SK-N-SH treated with all-trans-retinoic acid at 6 μM for 48 hours (cell line): ENCODE data around the gene EMX2.

Source experiments
- ATAC-seq: fragments of 200-7000 bp; cut with Tn5 transposase; 3 replicates; pipeline ENCODE4 v1.9.1; 2020; ENCODE audit warnings: mild to moderate bottlenecking, moderate library complexity
- BACH2 ChIP-seq: fragments of 250-450 bp; sonication (Bioruptor Pico); IDR thresholded peaks from 2 replicates; pipeline ENCODE4 v1.9.0; 2021; ENCODE audit warnings: mild to moderate bottlenecking, borderline replicate concordance
- CREB5 ChIP-seq: fragments of 250-450 bp; sonication (Bioruptor Pico); IDR thresholded peaks from 2 replicates; pipeline ENCODE4 v1.5.1; 2020; ENCODE audit warnings: low read depth, mild to moderate bottlenecking, moderate library complexity
- CSDC2 ChIP-seq: fragments of 250-450 bp; sonication (Bioruptor Pico); IDR thresholded peaks from 2 replicates; pipeline ENCODE4 v1.5.0; 2020; ENCODE audit warnings: mild to moderate bottlenecking, moderate library complexity
- CSRNP3 ChIP-seq: fragments of 250-450 bp; sonication (Bioruptor Pico); IDR thresholded peaks from 2 replicates; pipeline ENCODE4 v1.5.1; 2021; ENCODE audit warnings: mild to moderate bottlenecking, moderate library complexity
- ESRRG ChIP-seq: fragments of 250-450 bp; sonication (Bioruptor Pico); IDR thresholded peaks from 2 replicates; pipeline ENCODE4 v1.6.1; 2021; ENCODE audit warnings: mild to moderate bottlenecking
- GLIS3 ChIP-seq: fragments of 250-450 bp; sonication (Bioruptor Pico); IDR thresholded peaks from 2 replicates; pipeline ENCODE4 v1.5.0; 2020; ENCODE audit warnings: mild to moderate bottlenecking, moderate library complexity
- ISL1 ChIP-seq: fragments of 250-450 bp; sonication (Bioruptor Pico); IDR thresholded peaks from 2 replicates; pipeline ENCODE4 v2.1.2; 2022; ENCODE audit warnings: mild to moderate bottlenecking, moderate library complexity
- PATZ1 ChIP-seq: fragments of 250-450 bp; sonication (Bioruptor Pico); IDR thresholded peaks from 2 replicates; pipeline ENCODE4 v1.8.0; 2020; ENCODE audit warnings: mild to moderate bottlenecking, moderate library complexity, borderline replicate concordance
- PPARA ChIP-seq: fragments of 250-450 bp; sonication (Bioruptor Pico); IDR thresholded peaks from 2 replicates; pipeline ENCODE4 v1.5.0; 2020; ENCODE audit warnings: mild to moderate bottlenecking, borderline replicate concordance
- TCF4 ChIP-seq: fragments of 250-450 bp; sonication (Bioruptor Pico); IDR thresholded peaks from 2 replicates; pipeline ENCODE4 v1.8.0; 2021; ENCODE audit warnings: mild to moderate bottlenecking, moderate library complexity, borderline replicate concordance
- TOX ChIP-seq: fragments of 250-450 bp; sonication (Bioruptor Pico); IDR thresholded peaks from 2 replicates; pipeline ENCODE4 v1.8.0; 2021; ENCODE audit warnings: mild to moderate bottlenecking, moderate library complexity, borderline replicate concordance
- ZC3H10 ChIP-seq: fragments of 250-450 bp; sonication (Bioruptor Pico); IDR thresholded peaks from 2 replicates; pipeline ENCODE4 v1.5.1; 2021; ENCODE audit warnings: mild to moderate bottlenecking, moderate library complexity
- ZFP3 ChIP-seq: fragments of 250-450 bp; sonication (Bioruptor Pico); IDR thresholded peaks from 2 replicates; pipeline ENCODE4 v1.5.0; 2020; ENCODE audit warnings: mild to moderate bottlenecking, moderate library complexity
- ZFP30 ChIP-seq: fragments of 450-650 bp; formaldehyde crosslinking; IDR thresholded peaks from 2 replicates; pipeline ENCODE4 v1.5.0; 2022; ENCODE audit warnings: mild to moderate bottlenecking, moderate library complexity
- ZNF565 ChIP-seq: fragments of 450-650 bp; formaldehyde crosslinking; conservative IDR thresholded peaks from 2 replicates; pipeline ENCODE4 v1.5.0; 2020; ENCODE audit warnings: low read depth, mild to moderate bottlenecking, moderate library complexity
- ZNF70 ChIP-seq: fragments of 450-650 bp; formaldehyde crosslinking; IDR thresholded peaks from 2 replicates; pipeline ENCODE4 v1.5.0; 2020; ENCODE audit warnings: mild to moderate bottlenecking, moderate library complexity
- TF ChIP-seq, protein P1 (sequence below): fragments of 250-450 bp; sonication (Bioruptor Pico); IDR thresholded peaks from 2 replicates; pipeline ENCODE4 v1.5.0; 2020; ENCODE audit warnings: mild to moderate bottlenecking, moderate library complexity
- TF ChIP-seq, protein P2 (sequence below): fragments of 250-450 bp; sonication (Bioruptor Pico); IDR thresholded peaks from 2 replicates; pipeline ENCODE4 v1.8.0; 2021; ENCODE audit warnings: low read depth, mild to moderate bottlenecking, moderate library complexity, borderline replicate concordance

EMX2 gene

GRCh38 chr10:117590101-117590875 is 47.7 kb downstream of the EMX2 start:
- ATAC-seq: no peak
- TF ChIP-seq ZC3H10 (no peak), ZNF565 (CRISPR knock-in tag) (no peak), BACH2 (CRISPR knock-in tag) (no peak), GLIS3 (no peak), CSRNP3 (CRISPR knock-in tag) (no peak), PATZ1 (CRISPR knock-in tag) (no peak), PPARA (CRISPR knock-in tag) (no peak), ISL1 (CRISPR knock-in tag) (no peak), ESRRG (CRISPR knock-in tag) (no peak), TOX (CRISPR knock-in tag) (no peak)
- TF ChIP-seq, protein P1, sequence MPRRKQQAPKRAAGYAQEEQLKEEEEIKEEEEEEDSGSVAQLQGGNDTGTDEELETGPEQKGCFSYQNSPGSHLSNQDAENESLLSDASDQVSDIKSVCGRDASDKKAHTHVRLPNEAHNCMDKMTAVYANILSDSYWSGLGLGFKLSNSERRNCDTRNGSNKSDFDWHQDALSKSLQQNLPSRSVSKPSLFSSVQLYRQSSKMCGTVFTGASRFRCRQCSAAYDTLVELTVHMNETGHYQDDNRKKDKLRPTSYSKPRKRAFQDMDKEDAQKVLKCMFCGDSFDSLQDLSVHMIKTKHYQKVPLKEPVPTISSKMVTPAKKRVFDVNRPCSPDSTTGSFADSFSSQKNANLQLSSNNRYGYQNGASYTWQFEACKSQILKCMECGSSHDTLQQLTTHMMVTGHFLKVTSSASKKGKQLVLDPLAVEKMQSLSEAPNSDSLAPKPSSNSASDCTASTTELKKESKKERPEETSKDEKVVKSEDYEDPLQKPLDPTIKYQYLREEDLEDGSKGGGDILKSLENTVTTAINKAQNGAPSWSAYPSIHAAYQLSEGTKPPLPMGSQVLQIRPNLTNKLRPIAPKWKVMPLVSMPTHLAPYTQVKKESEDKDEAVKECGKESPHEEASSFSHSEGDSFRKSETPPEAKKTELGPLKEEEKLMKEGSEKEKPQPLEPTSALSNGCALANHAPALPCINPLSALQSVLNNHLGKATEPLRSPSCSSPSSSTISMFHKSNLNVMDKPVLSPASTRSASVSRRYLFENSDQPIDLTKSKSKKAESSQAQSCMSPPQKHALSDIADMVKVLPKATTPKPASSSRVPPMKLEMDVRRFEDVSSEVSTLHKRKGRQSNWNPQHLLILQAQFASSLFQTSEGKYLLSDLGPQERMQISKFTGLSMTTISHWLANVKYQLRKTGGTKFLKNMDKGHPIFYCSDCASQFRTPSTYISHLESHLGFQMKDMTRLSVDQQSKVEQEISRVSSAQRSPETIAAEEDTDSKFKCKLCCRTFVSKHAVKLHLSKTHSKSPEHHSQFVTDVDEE: no peak

- no peak for ATAC-seq
- TF ChIP-seq, protein P1: no peak
- TF ChIP-seq ZNF565 (CRISPR knock-in tag): no peak
- TF ChIP-seq PPARA (CRISPR knock-in tag): no peak
- no peak for TF ChIP-seq GLIS3
- TF ChIP-seq ZFP30 (CRISPR knock-in tag): no peak
- no peak for TF ChIP-seq PATZ1 (CRISPR knock-in tag)
- TF ChIP-seq CSDC2 (CRISPR knock-in tag): no peak
- TF ChIP-seq, protein P2, sequence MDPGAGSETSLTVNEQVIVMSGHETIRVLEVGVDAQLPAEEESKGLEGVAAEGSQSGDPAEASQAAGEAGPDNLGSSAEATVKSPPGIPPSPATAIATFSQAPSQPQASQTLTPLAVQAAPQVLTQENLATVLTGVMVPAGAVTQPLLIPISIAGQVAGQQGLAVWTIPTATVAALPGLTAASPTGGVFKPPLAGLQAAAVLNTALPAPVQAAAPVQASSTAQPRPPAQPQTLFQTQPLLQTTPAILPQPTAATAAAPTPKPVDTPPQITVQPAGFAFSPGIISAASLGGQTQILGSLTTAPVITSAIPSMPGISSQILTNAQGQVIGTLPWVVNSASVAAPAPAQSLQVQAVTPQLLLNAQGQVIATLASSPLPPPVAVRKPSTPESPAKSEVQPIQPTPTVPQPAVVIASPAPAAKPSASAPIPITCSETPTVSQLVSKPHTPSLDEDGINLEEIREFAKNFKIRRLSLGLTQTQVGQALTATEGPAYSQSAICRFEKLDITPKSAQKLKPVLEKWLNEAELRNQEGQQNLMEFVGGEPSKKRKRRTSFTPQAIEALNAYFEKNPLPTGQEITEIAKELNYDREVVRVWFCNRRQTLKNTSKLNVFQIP: no peak
- TF ChIP-seq ZNF70 (CRISPR knock-in tag): no peak
- TF ChIP-seq CREB5 (CRISPR knock-in tag): no peak
- no peak for TF ChIP-seq ZFP3
- no peak for TF ChIP-seq TCF4 (CRISPR knock-in tag)
- TF ChIP-seq CSRNP3 (CRISPR knock-in tag): no peak
Observed at GRCh38 chr10:117591043-117591442, 48.5 kb downstream of the EMX2 start.
